ENCODE data around the gene HES7.

The HES7 gene

GRCh38 chr17:8142158-8142886 lies 18.4 kb upstream of the HES7 start:
- H3K9me3 ChIP-seq: no peaks in the 10 kb centered on the region
- peaks cover 2% of the 10 kb centered on the region for H3K36me3 ChIP-seq
- H3K4me3 ChIP-seq (ENCODE audit: low read depth in 1 of 2, low read length in 1 of 2): no peak overlapping the region
- TF ChIP-seq CTCF (IDR thresholded peaks at IDR 0.05): no peak
- H3K27me3 ChIP-seq: peaks cover 11% of the 10 kb centered on the region
- no peak overlapping the region for H3K27ac ChIP-seq
- H3K4me1 ChIP-seq (ENCODE audit: control insufficient read depth in 1 of 2, insufficient read depth in 1 of 2, low read depth in 1 of 2, low read length in 1 of 2): peaks cover 25 to 29% of the 10 kb centered on the region in 2 experiments

GRCh38 chr17:8141741-8142140 lies 17.8 kb upstream of the HES7 start:
- H3K27ac ChIP-seq: no peak overlapping the region
- no peak overlapping the region for H3K4me3 ChIP-seq (ENCODE audit: low read depth in 1 of 2, low read length in 1 of 2)
- no peaks in the 10 kb centered on the region for H3K9me3 ChIP-seq
- H3K36me3 ChIP-seq: no peaks in the 10 kb centered on the region
- peaks cover 25 to 29% of the 10 kb centered on the region in 2 experiments for H3K4me1 ChIP-seq (ENCODE audit: control insufficient read depth in 1 of 2, insufficient read depth in 1 of 2, low read depth in 1 of 2, low read length in 1 of 2)
- TF ChIP-seq CTCF (IDR thresholded peaks at IDR 0.05): no peak
- H3K27me3 ChIP-seq: peaks cover 17% of the 10 kb centered on the region

- no peaks in the 10 kb centered on the region for H3K36me3 ChIP-seq
- no peaks in the 10 kb centered on the region for H3K9me3 ChIP-seq
- no peak for TF ChIP-seq CTCF (IDR thresholded peaks at IDR 0.05)
- no peak overlapping the region for H3K27ac ChIP-seq
- H3K4me1 ChIP-seq (ENCODE audit: control insufficient read depth in 1 of 2, insufficient read depth in 1 of 2, low read depth in 1 of 2, low read length in 1 of 2): peaks cover 25 to 29% of the 10 kb centered on the region in 2 experiments
- no peak overlapping the region for H3K4me3 ChIP-seq (ENCODE audit: low read depth in 1 of 2, low read length in 1 of 2)
- H3K27me3 ChIP-seq: peaks cover 23% of the 10 kb centered on the region
Measured at GRCh38 chr17:8141045-8141444, 17.1 kb upstream of the HES7 start.

GRCh38 chr17:8140065-8141029 lies 16.4 kb upstream of the HES7 start:
- peaks cover 30% of the 10 kb centered on the region for H3K27me3 ChIP-seq
- peaks cover 25 to 29% of the 10 kb centered on the region in 2 experiments for H3K4me1 ChIP-seq (ENCODE audit: control insufficient read depth in 1 of 2, insufficient read depth in 1 of 2, low read depth in 1 of 2, low read length in 1 of 2)
- no peak overlapping the region for H3K4me3 ChIP-seq (ENCODE audit: low read depth in 1 of 2, low read length in 1 of 2)
- no peaks in the 10 kb centered on the region for H3K9me3 ChIP-seq
- no peak for TF ChIP-seq CTCF (IDR thresholded peaks at IDR 0.05)
- H3K36me3 ChIP-seq: no peaks in the 10 kb centered on the region
- peak overlapping the region; percentile 20 for H3K27ac ChIP-seq

- H3K4me3 ChIP-seq (ENCODE audit: low read depth in 1 of 2, low read length in 1 of 2): peak overlapping the region; percentile 38 to 63
Measured at GRCh38 chr17:8138672-8139371, 14.9 kb upstream of the HES7 start.

More at GRCh38 chr17:8138672-8139371, 14.9 kb upstream of the HES7 start:
- peak overlapping the region; percentile 53 for H3K27ac ChIP-seq
- no peaks in the 10 kb centered on the region for H3K9me3 ChIP-seq
- peak; percentile 86 for TF ChIP-seq CTCF (IDR thresholded peaks at IDR 0.05)
- H3K36me3 ChIP-seq: no peaks in the 10 kb centered on the region
- H3K4me1 ChIP-seq (ENCODE audit: control insufficient read depth in 1 of 2, insufficient read depth in 1 of 2, low read depth in 1 of 2, low read length in 1 of 2): peaks cover 25 to 29% of the 10 kb centered on the region in 2 experiments
- H3K27me3 ChIP-seq: peaks cover 39% of the 10 kb centered on the region
